ENCODE measurements around the gene LINGO3.

DNA sequence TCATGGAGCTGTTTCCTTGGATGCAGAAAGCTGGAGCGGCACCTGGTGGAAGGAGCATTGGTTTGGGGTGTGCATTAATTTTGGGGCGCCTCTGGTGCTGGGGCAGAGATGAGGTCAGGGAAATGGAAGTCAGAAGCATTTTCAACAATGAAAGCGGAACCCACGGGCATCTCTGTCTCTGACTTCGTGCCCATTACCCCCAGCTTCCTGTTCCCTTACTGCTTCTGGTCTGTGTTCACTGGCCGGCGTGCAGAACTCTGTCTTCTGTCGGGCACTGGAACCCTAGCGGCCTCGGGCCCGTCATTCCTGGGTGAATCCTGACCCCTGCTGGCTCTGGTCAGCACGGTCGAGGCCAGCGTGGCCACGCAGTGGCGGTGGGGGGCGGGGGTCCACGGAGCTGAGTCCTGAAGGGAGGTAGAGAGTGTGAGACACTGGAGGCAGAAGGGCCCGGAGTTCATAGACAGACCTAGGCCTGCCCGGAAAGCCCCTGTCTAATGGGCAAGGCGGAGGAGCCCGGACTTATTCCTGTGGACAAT, 7.9 kb upstream of the LINGO3 start:
- TF ChIP-seq, protein P1, sequence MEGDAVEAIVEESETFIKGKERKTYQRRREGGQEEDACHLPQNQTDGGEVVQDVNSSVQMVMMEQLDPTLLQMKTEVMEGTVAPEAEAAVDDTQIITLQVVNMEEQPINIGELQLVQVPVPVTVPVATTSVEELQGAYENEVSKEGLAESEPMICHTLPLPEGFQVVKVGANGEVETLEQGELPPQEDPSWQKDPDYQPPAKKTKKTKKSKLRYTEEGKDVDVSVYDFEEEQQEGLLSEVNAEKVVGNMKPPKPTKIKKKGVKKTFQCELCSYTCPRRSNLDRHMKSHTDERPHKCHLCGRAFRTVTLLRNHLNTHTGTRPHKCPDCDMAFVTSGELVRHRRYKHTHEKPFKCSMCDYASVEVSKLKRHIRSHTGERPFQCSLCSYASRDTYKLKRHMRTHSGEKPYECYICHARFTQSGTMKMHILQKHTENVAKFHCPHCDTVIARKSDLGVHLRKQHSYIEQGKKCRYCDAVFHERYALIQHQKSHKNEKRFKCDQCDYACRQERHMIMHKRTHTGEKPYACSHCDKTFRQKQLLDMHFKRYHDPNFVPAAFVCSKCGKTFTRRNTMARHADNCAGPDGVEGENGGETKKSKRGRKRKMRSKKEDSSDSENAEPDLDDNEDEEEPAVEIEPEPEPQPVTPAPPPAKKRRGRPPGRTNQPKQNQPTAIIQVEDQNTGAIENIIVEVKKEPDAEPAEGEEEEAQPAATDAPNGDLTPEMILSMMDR (IDR thresholded peaks at IDR 0.05): peak; percentile 50 to 72 (median 63)
- no peak for TF ChIP-seq POLR2A (IDR thresholded peaks at IDR 0.05)

Data from testis (tissue), 2 donors.